A549 (cell line): Measurements from ENCODE around the gene GABBR2.

Experiments used
- BHLHE40 ChIP-seq: IDR thresholded peaks from 2 replicates; pipeline ENCODE4 v1.6.1; 2012; ENCODE audit warnings: low read depth, low read length, inconsistent platforms
- CBX8 ChIP-seq: fragments of 200-600 bp; sonication (generic); IDR thresholded peaks from 2 replicates; pipeline ENCODE4 v1.6.1; 2016
- EHF ChIP-seq: fragments of 250-450 bp; sonication (Bioruptor Pico); IDR thresholded peaks from 2 replicates; pipeline ENCODE4 v1.5.0; 2020; ENCODE audit warnings: mild to moderate bottlenecking
- EP300 ChIP-seq, 2 experiments: fragments of >200 bp; sonication (Bioruptor Twin); formaldehyde crosslinking; IDR thresholded peaks; 2 replicates in 1 of 2; 3 replicates in 1 of 2; pipeline ENCODE4 v1.6.1; 2016 to 2017
- FOSL2 ChIP-seq, 2 experiments: fragments of 450-650 bp in 1 of 2; fragments of >200 bp in 1 of 2; sonication (Bioruptor Twin) in 1 of 2; formaldehyde crosslinking; IDR thresholded peaks; 2 replicates each; pipeline versions ENCODE4 v1.5.0 to v1.6.1; 2016 to 2020; ENCODE audit warnings: mild to moderate bottlenecking in 1 of 2, moderate library complexity in 1 of 2
- NR3C1 ChIP-seq: fragments of >200 bp; sonication (Bioruptor Twin); formaldehyde crosslinking; IDR thresholded peaks from 3 replicates; pipeline ENCODE4 v1.6.1; 2017
- POLR2A ChIP-seq: IDR thresholded peaks from 2 replicates; pipeline ENCODE4 v1.6.1; 2012; ENCODE audit warnings: mild to moderate bottlenecking, low read length
- SMC3 ChIP-seq: fragments of >200 bp; sonication (Bioruptor Twin); formaldehyde crosslinking; IDR thresholded peaks from 3 replicates; pipeline ENCODE4 v1.6.1; 2018; ENCODE audit warnings: inconsistent platforms
- TF ChIP-seq, protein P1 (sequence below): IDR thresholded peaks from 2 replicates; pipeline ENCODE4 v1.6.1; 2012
- TF ChIP-seq, protein P2 (sequence below): fragments of 200-600 bp; sonication (generic); IDR thresholded peaks from 2 replicates; pipeline ENCODE4 v1.6.1; 2016; ENCODE audit warnings: antibody characterized with exemption, mild to moderate bottlenecking, moderate library complexity
- TF ChIP-seq, protein P3 (sequence below): fragments of >200 bp; sonication (Bioruptor Twin); formaldehyde crosslinking; IDR thresholded peaks from 3 replicates; pipeline ENCODE4 v1.5.1; 2016
- TF ChIP-seq, protein P4 (sequence below): fragments of >200 bp; sonication (Bioruptor Twin); formaldehyde crosslinking; IDR thresholded peaks from 3 replicates; pipeline ENCODE4 v1.6.1; 2016
- TF ChIP-seq, protein P5 (sequence below): fragments of 250-450 bp; sonication (Bioruptor Pico); IDR thresholded peaks from 2 replicates; pipeline ENCODE4 v1.5.0; 2021; ENCODE audit warnings: mild to moderate bottlenecking, moderate library complexity, borderline replicate concordance
- TF ChIP-seq, protein P6 (sequence below): IDR thresholded peaks from 2 replicates; pipeline ENCODE4 v1.6.1; 2012

DNA sequence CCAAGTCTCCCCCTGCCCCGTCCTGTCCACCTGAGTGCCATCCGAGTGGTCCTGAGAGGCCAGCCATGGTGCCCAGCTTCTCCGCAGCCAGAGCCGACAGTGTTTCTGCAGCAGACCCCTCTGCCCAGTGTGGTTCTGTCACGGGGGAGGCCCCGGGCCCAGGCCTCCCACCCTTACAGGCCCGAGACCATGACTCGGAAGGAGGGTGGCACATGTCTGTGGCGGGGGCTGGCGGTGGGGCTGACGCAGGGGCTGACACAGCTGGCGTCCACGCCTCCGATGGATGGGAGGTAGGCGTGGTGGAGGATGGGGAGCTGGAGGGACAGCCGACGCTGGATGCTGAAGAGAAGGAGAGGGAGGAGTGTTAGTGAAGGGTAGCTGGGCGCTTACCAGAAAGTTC is 418.3 kb downstream of the GABBR2 start:
- TF ChIP-seq, protein P1, sequence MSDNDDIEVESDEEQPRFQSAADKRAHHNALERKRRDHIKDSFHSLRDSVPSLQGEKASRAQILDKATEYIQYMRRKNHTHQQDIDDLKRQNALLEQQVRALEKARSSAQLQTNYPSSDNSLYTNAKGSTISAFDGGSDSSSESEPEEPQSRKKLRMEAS = no peak
- no peak for TF ChIP-seq NR3C1
- TF ChIP-seq, protein P2, sequence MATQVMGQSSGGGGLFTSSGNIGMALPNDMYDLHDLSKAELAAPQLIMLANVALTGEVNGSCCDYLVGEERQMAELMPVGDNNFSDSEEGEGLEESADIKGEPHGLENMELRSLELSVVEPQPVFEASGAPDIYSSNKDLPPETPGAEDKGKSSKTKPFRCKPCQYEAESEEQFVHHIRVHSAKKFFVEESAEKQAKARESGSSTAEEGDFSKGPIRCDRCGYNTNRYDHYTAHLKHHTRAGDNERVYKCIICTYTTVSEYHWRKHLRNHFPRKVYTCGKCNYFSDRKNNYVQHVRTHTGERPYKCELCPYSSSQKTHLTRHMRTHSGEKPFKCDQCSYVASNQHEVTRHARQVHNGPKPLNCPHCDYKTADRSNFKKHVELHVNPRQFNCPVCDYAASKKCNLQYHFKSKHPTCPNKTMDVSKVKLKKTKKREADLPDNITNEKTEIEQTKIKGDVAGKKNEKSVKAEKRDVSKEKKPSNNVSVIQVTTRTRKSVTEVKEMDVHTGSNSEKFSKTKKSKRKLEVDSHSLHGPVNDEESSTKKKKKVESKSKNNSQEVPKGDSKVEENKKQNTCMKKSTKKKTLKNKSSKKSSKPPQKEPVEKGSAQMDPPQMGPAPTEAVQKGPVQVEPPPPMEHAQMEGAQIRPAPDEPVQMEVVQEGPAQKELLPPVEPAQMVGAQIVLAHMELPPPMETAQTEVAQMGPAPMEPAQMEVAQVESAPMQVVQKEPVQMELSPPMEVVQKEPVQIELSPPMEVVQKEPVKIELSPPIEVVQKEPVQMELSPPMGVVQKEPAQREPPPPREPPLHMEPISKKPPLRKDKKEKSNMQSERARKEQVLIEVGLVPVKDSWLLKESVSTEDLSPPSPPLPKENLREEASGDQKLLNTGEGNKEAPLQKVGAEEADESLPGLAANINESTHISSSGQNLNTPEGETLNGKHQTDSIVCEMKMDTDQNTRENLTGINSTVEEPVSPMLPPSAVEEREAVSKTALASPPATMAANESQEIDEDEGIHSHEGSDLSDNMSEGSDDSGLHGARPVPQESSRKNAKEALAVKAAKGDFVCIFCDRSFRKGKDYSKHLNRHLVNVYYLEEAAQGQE = no peak
- TF ChIP-seq, protein P3, sequence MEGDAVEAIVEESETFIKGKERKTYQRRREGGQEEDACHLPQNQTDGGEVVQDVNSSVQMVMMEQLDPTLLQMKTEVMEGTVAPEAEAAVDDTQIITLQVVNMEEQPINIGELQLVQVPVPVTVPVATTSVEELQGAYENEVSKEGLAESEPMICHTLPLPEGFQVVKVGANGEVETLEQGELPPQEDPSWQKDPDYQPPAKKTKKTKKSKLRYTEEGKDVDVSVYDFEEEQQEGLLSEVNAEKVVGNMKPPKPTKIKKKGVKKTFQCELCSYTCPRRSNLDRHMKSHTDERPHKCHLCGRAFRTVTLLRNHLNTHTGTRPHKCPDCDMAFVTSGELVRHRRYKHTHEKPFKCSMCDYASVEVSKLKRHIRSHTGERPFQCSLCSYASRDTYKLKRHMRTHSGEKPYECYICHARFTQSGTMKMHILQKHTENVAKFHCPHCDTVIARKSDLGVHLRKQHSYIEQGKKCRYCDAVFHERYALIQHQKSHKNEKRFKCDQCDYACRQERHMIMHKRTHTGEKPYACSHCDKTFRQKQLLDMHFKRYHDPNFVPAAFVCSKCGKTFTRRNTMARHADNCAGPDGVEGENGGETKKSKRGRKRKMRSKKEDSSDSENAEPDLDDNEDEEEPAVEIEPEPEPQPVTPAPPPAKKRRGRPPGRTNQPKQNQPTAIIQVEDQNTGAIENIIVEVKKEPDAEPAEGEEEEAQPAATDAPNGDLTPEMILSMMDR = no peak
- no peak for TF ChIP-seq EP300 (IDR thresholded peaks at IDR 0.05)
- TF ChIP-seq, protein P4, sequence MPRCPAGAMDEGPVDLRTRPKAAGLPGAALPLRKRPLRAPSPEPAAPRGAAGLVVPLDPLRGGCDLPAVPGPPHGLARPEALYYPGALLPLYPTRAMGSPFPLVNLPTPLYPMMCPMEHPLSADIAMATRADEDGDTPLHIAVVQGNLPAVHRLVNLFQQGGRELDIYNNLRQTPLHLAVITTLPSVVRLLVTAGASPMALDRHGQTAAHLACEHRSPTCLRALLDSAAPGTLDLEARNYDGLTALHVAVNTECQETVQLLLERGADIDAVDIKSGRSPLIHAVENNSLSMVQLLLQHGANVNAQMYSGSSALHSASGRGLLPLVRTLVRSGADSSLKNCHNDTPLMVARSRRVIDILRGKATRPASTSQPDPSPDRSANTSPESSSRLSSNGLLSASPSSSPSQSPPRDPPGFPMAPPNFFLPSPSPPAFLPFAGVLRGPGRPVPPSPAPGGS = no peak
- no peak for TF ChIP-seq SMC3
- TF ChIP-seq CBX8 = no peak
- TF ChIP-seq, protein P5, sequence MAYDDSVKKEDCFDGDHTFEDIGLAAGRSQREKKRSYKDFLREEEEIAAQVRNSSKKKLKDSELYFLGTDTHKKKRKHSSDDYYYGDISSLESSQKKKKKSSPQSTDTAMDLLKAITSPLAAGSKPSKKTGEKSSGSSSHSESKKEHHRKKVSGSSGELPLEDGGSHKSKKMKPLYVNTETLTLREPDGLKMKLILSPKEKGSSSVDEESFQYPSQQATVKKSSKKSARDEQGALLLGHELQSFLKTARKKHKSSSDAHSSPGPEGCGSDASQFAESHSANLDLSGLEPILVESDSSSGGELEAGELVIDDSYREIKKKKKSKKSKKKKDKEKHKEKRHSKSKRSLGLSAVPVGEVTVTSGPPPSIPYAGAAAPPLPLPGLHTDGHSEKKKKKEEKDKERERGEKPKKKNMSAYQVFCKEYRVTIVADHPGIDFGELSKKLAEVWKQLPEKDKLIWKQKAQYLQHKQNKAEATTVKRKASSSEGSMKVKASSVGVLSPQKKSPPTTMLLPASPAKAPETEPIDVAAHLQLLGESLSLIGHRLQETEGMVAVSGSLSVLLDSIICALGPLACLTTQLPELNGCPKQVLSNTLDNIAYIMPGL = no peak
- no peak for TF ChIP-seq POLR2A
- TF ChIP-seq, protein P6, sequence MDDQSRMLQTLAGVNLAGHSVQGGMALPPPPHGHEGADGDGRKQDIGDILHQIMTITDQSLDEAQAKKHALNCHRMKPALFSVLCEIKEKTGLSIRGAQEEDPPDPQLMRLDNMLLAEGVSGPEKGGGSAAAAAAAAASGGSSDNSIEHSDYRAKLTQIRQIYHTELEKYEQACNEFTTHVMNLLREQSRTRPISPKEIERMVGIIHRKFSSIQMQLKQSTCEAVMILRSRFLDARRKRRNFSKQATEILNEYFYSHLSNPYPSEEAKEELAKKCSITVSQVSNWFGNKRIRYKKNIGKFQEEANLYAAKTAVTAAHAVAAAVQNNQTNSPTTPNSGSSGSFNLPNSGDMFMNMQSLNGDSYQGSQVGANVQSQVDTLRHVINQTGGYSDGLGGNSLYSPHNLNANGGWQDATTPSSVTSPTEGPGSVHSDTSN = no peak
- no peak for TF ChIP-seq FOSL2 (IDR thresholded peaks at IDR 0.05)
- no peak for TF ChIP-seq FOSL2 (CRISPR knock-in tag; IDR thresholded peaks at IDR 0.05)
- no peak for TF ChIP-seq EHF (CRISPR knock-in tag)
- TF ChIP-seq BHLHE40 = no peak
